ES-I3 (cell line): ENCODE results near the gene NPTXR.

Source experiments
- H3K36me3 ChIP-seq: 2 replicates; pipeline ENCODE4 v1.6.1; 2013; ENCODE audit warnings: mild to moderate bottlenecking, low read length, control low read depth, moderate library complexity; ENCODE audit not compliant: insufficient read depth
- H3K4me1 ChIP-seq: 2 replicates; pipeline ENCODE4 v1.6.1; 2013; ENCODE audit warnings: mild to moderate bottlenecking, control low read depth, low read length; ENCODE audit not compliant: insufficient read depth
- H3K9ac ChIP-seq: 2 replicates; pipeline ENCODE4 v1.6.1; 2013; ENCODE audit warnings: low read depth, mild to moderate bottlenecking, low read length, moderate library complexity
- H3K9me3 ChIP-seq: 2 replicates; pipeline ENCODE4 v1.6.1; 2013; ENCODE audit warnings: mild to moderate bottlenecking, low read length, moderate library complexity; ENCODE audit not compliant: control insufficient read depth, insufficient read depth

Gene NPTXR

GRCh38 chr22:38843657-38844314, at the start of gene NPTXR:
NPTXR (minus strand) TSS chr22:38844028.
- Histone ChIP-seq H3K9ac (peak within 1 kb of the TSS; percentile 75), H3K36me3 (no peaks in the 10 kb centered on the region), H3K4me1 (0 out of 2 replicates have a peak, but pooled peaks cover 4% of the 10 kb centered on the region), H3K9me3 (no peaks in the 10 kb centered on the region)

- Histone ChIP-seq H3K9ac (no peak overlapping the region), H3K4me1 (no peaks in the 10 kb centered on the region), H3K9me3 (peaks cover 2% of the 10 kb centered on the region; the same call in 1 of the 2 replicates), H3K36me3 (no peaks in the 10 kb centered on the region)
Measured at GRCh38 chr22:38891256-38891655, 47.4 kb upstream of the NPTXR start.

GRCh38 chr22:38890377-38890776, 46.5 kb upstream of the NPTXR start:
- peaks cover 2% of the 10 kb centered on the region; the same call in 1 of the 2 replicates for H3K9me3 ChIP-seq
- H3K36me3 ChIP-seq: no peaks in the 10 kb centered on the region
- H3K9ac ChIP-seq: no peak overlapping the region
- no peaks in the 10 kb centered on the region for H3K4me1 ChIP-seq

GRCh38 chr22:38886333-38886732, 42.5 kb upstream of the NPTXR start:
- peaks cover 2% of the 10 kb centered on the region; the same call in 1 of the 2 replicates for H3K9me3 ChIP-seq
- no peaks in the 10 kb centered on the region for H3K36me3 ChIP-seq
- no peak overlapping the region for H3K9ac ChIP-seq
- H3K4me1 ChIP-seq: no peaks in the 10 kb centered on the region

GRCh38 chr22:38882972-38883622, 39.3 kb upstream of the NPTXR start:
- Histone ChIP-seq H3K4me1 (no peaks in the 10 kb centered on the region), H3K9me3 (peaks cover 2% of the 10 kb centered on the region; the same call in 1 of the 2 replicates), H3K36me3 (no peaks in the 10 kb centered on the region), H3K9ac (no peak overlapping the region)

- H3K36me3 ChIP-seq: no peaks in the 10 kb centered on the region
- no peaks in the 10 kb centered on the region for H3K9me3 ChIP-seq
- H3K4me1 ChIP-seq: no peaks in the 10 kb centered on the region
- H3K9ac ChIP-seq: no peak overlapping the region
Measured at GRCh38 chr22:38881997-38882879, 38.4 kb upstream of the NPTXR start.

- Histone ChIP-seq H3K36me3 (no peaks in the 10 kb centered on the region), H3K9ac (no peak overlapping the region), H3K9me3 (no peaks in the 10 kb centered on the region)
Measured at GRCh38 chr22:38881464-38881871, 37.6 kb upstream of the NPTXR start.

GRCh38 chr22:38879961-38880360, 36.1 kb upstream of the NPTXR start:
- Histone ChIP-seq H3K36me3 (no peaks in the 10 kb centered on the region), H3K9ac (no peak overlapping the region), H3K4me1 (peaks cover 8% of the 10 kb centered on the region), H3K9me3 (no peaks in the 10 kb centered on the region)

More at GRCh38 chr22:38881464-38881871, 37.6 kb upstream of the NPTXR start:
- H3K4me1 ChIP-seq: no peaks in the 10 kb centered on the region

- H3K4me1 ChIP-seq: peaks cover 8% of the 10 kb centered on the region
- H3K9ac ChIP-seq: no peak overlapping the region
- H3K36me3 ChIP-seq: no peaks in the 10 kb centered on the region
- H3K9me3 ChIP-seq: no peaks in the 10 kb centered on the region
Measured at GRCh38 chr22:38879108-38879729, 35.4 kb upstream of the NPTXR start.

GRCh38 chr22:38878001-38878400, 34.2 kb upstream of the NPTXR start:
- H3K4me1 ChIP-seq: peaks cover 18% of the 10 kb centered on the region
- no peaks in the 10 kb centered on the region for H3K36me3 ChIP-seq
- no peaks in the 10 kb centered on the region for H3K9me3 ChIP-seq
- H3K9ac ChIP-seq: no peak overlapping the region

- Histone ChIP-seq H3K4me1 (peaks cover 18% of the 10 kb centered on the region), H3K9ac (no peak overlapping the region), H3K36me3 (peaks cover 4% of the 10 kb centered on the region; the same call in 1 of the 2 replicates), H3K9me3 (no peaks in the 10 kb centered on the region)
Measured at GRCh38 chr22:38874529-38875222, 30.8 kb upstream of the NPTXR start.

- Histone ChIP-seq H3K4me1 (peaks cover 18% of the 10 kb centered on the region), H3K9ac (peak overlapping the region; percentile 79; the same call in 1 of the 2 replicates), H3K9me3 (no peaks in the 10 kb centered on the region), H3K36me3 (peaks cover 9% of the 10 kb centered on the region; the same call in 1 of the 2 replicates)
Measured at GRCh38 chr22:38873469-38874411, 29.9 kb upstream of the NPTXR start.

- Histone ChIP-seq H3K9me3 (no peaks in the 10 kb centered on the region), H3K4me1 (peaks cover 18% of the 10 kb centered on the region), H3K9ac (peak overlapping the region; percentile 79), H3K36me3 (peaks cover 9% of the 10 kb centered on the region; the same call in 1 of the 2 replicates)
Measured at GRCh38 chr22:38872831-38873248, 29.0 kb upstream of the NPTXR start.
